K562 (cell line): Measurements from ENCODE around the gene DIP2A. TPM values are rescaled to one million over a fixed set of nuclear protein-coding genes. Genes with fewer than 3 reads are reported as not detected.

Source experiments
- ATAC-seq: fragments of 200-7000 bp; cut with Tn5 transposase; 3 replicates; pipeline ENCODE4 v1.9.1; 2020; ENCODE audit warnings: moderate library complexity
- BruUV-seq: library from RNA; stranded (reverse); fragments of 400-500 nt; replicated peaks from 2 replicates; lab custom pipeline; 2021; lab: Mats Ljungman, UMichigan
- CTCF ChIA-PET: fragments of 300-600 bp; formaldehyde crosslinking; extraction: SDS; loops from one replicate; lab custom pipeline; 2021; ENCODE audit warnings: low intra/inter-chr PET ratio; lab: Yijun Ruan, JAX
- POLR2A ChIA-PET: fragments of 300-600, 350-650 bp; sonication (Branson Sonifier 250); formaldehyde crosslinking; extraction: SDS; loops from one replicate; lab custom pipeline; 2021; ENCODE audit warnings: antibody characterized with exemption, inconsistent platforms; lab: Yijun Ruan, JAX
- DNase-seq, 4 experiments: peaks; one replicate each; pipeline versions ENCODE4 v3.0.0 to v3.0.0-alpha.2; 2011 to 2018; ENCODE audit warnings: low spot score in 3 of 4, mixed read lengths in 3 of 4; ENCODE audit errors: extremely low read depth in 1 of 4
- FAIRE-seq: peaks from 2 replicates; lab custom pipeline; 2011; peaks lifted over from hg19 to GRCh38; lab: Jason Lieb, UNC
- H2AFZ ChIP-seq: 2 replicates; pipeline ENCODE4 v1.6.0; 2011; ENCODE audit warnings: low read depth, low read length, control low read depth, inconsistent platforms
- H3K27ac ChIP-seq: fragments of 200-600 bp; 3 replicates; pipeline ENCODE4 v1.8.0; 2011; ENCODE audit warnings: low read depth, mild to moderate bottlenecking, control low read depth, inconsistent platforms, low read length, moderate library complexity, mixed read lengths; ENCODE audit errors: extremely low read depth
- H3K27me3 ChIP-seq, 2 experiments: fragments of 300-600 bp in 1 of 2; 2 replicates in 1 of 2; 3 replicates in 1 of 2; pipeline versions ENCODE4 v1.6.0 to v1.8.0; 2011; ENCODE audit warnings: inconsistent platforms in 2 of 2, low read length in 2 of 2, mild to moderate bottlenecking in 1 of 2, mixed read lengths in 1 of 2, moderate library complexity in 1 of 2; ENCODE audit not compliant: control insufficient read depth in 2 of 2, insufficient read depth in 2 of 2
- H3K36me3 ChIP-seq: fragments of 300-600 bp; 3 replicates; pipeline ENCODE4 v1.8.0; 2011; ENCODE audit warnings: mild to moderate bottlenecking, low read length, inconsistent platforms; ENCODE audit not compliant: control insufficient read depth, insufficient read depth
- H3K4me1 ChIP-seq, 2 experiments: fragments of 200-600 bp in 1 of 2; replicated peaks in 1 of 2; 2 replicates in 1 of 2; 3 replicates in 1 of 2; pipeline versions ENCODE4 v1.5.1 to v1.8.0; 2011; ENCODE audit warnings: inconsistent platforms in 2 of 2, low read length in 2 of 2, mild to moderate bottlenecking in 1 of 2, mixed read lengths in 1 of 2, moderate library complexity in 1 of 2; ENCODE audit not compliant: control insufficient read depth in 2 of 2, insufficient read depth in 2 of 2
- H3K4me2 ChIP-seq: 2 replicates; pipeline ENCODE4 v1.6.1; 2011; ENCODE audit warnings: low read length, control low read depth, inconsistent platforms, mixed read lengths; ENCODE audit not compliant: insufficient read depth
- H3K4me3 ChIP-seq: fragments of 200-600 bp; sonication (generic), shearing (Covaris generic); 2 replicates; pipeline ENCODE4 v1.5.1; 2016; ENCODE audit warnings: control low read depth, inconsistent platforms
- H3K79me2 ChIP-seq: fragments of 200-600 bp; 3 replicates; pipeline ENCODE4 v1.8.0; 2011; ENCODE audit warnings: low read length, inconsistent platforms; ENCODE audit not compliant: control insufficient read depth, insufficient read depth
- H3K9ac ChIP-seq, 2 experiments: 2 replicates each; pipeline versions ENCODE4 v1.6.0 to v1.6.1; 2011; ENCODE audit warnings: low read depth in 2 of 2, low read length in 2 of 2, control low read depth in 1 of 2, inconsistent platforms in 1 of 2, mild to moderate bottlenecking in 1 of 2, mixed read lengths in 1 of 2; ENCODE audit not compliant: insufficient read depth in 1 of 2
- H3K9me1 ChIP-seq: one replicate; pipeline ENCODE4 v1.6.0; 2011; ENCODE audit warnings: inconsistent platforms, mild to moderate bottlenecking, low read length, moderate library complexity; ENCODE audit not compliant: control insufficient read depth, insufficient read depth
- H3K9me3 ChIP-seq: replicated peaks from 2 replicates; pipeline ENCODE4 v1.5.1; 2011; ENCODE audit warnings: low read depth, low read length, inconsistent platforms; ENCODE audit not compliant: control insufficient read depth, insufficient read depth
- H4K20me1 ChIP-seq: replicated peaks from 2 replicates; pipeline ENCODE4 v1.6.1; 2011; ENCODE audit warnings: low read length, inconsistent platforms, mixed read lengths; ENCODE audit not compliant: control insufficient read depth, insufficient read depth
- FOS ChIP-seq: IDR thresholded peaks from 3 replicates; pipeline ENCODE4 v1.6.1; 2011; ENCODE audit not compliant: insufficient read length; ENCODE audit errors: extremely low read depth
- FOXM1 ChIP-seq, 2 experiments: fragments of 450-650 bp in 1 of 2; sonication (generic) in 1 of 2; formaldehyde crosslinking in 1 of 2; IDR thresholded peaks; 2 replicates each; pipeline versions ENCODE4 v1.6.1 to v1.9.0; 2017 to 2022; ENCODE audit warnings: low read depth in 2 of 2, mild to moderate bottlenecking in 2 of 2, missing genetic modification reagents in 1 of 2, moderate library complexity in 1 of 2
- HMG20B ChIP-seq: fragments of 250-450 bp; sonication (Bioruptor Pico); IDR thresholded peaks from 2 replicates; pipeline ENCODE4 v1.5.0; 2021; ENCODE audit warnings: mild to moderate bottlenecking
- POLR2AphosphoS5 ChIP-seq: IDR thresholded peaks from 2 replicates; pipeline ENCODE4 v1.6.1; 2011; ENCODE audit warnings: mild to moderate bottlenecking, low read depth, low read length, moderate library complexity; ENCODE audit not compliant: control insufficient read depth, insufficient read depth
- SRSF9 ChIP-seq: fragments of 200-400 bp; formaldehyde crosslinking; IDR thresholded peaks from 2 replicates; pipeline ENCODE4 v1.6.1; 2017; ENCODE audit warnings: low read depth, low read length, borderline replicate concordance
- U2AF1 ChIP-seq: fragments of 200-400 bp; formaldehyde crosslinking; optimal IDR thresholded peaks from 2 replicates; pipeline ENCODE3; 2017; ENCODE audit warnings: mild to moderate bottlenecking, low read depth, low read length, moderate library complexity
- ZMIZ1 ChIP-seq, 2 experiments: fragments of 150-350 bp in 1 of 2; IDR thresholded peaks; 2 replicates each; pipeline ENCODE4 v1.6.1; 2012 to 2016; ENCODE audit warnings: low read depth in 2 of 2, low read length in 2 of 2, mild to moderate bottlenecking in 1 of 2, moderate library complexity in 1 of 2
- WGBS: fragments of 100-300 bp; shearing (Covaris generic); methylation state at CpG from one replicate; pipeline ENCODE4 v1.1.6; 2016; ENCODE audit warnings: low coverage, mixed read lengths; ENCODE audit not compliant: insufficient coverage; ENCODE audit errors: missing lambda C conversion rate; 5-methylcytosine and 5-hydroxymethylcytosine counted together
- in situ Hi-C: fragments of 300-500 bp; cut with MboI; formaldehyde crosslinking; loops from 4 replicates; pipeline ENCODE4 v1.15.0; 2018; ENCODE audit warnings: inconsistent platforms, mixed read lengths
- intact Hi-C: fragments of 100-400 bp; cut with micrococcal nuclease; formaldehyde crosslinking; loops from 2 replicates; pipeline ENCODE4 v1.14.2; 2022
- polyA plus RNA-seq, 8 experiments: library from polyadenylated mRNA; depleted of rRNA in 4 of 8; stranded (reverse) in 5 of 8; unstranded in 3 of 8; fragments of >200 nt; fragmentation: Nextera tagmentation in 2 of 8; fragmentation: Illumina TruSeq in 1 of 8; extraction: Ambion mirVana in 2 of 8; extraction: Trizol in 1 of 8; gene quantifications; 2 replicates each; pipeline versions ENCODE4 v1.2.1 to v1.2.3, GENCODE V29; 2011 to 2014; ENCODE audit warnings: inconsistent platforms in 1 of 8, missing spikeins in 1 of 8
- total RNA-seq, 7 experiments: library from RNA; depleted of rRNA in 6 of 7; stranded (reverse); fragments of >200 nt in 6 of 7; fragmentation: Illumina TruSeq in 2 of 7; extraction: Trizol in 2 of 7; gene quantifications; 2 replicates each; pipeline versions ENCODE4 v1.2.1 to v1.2.3, GENCODE V29; 2011 to 2021; ENCODE audit warnings: low replicate concordance in 1 of 7
- TF ChIP-seq, protein P1 (sequence below): sonication (generic); formaldehyde crosslinking; IDR thresholded peaks from 2 replicates; pipeline ENCODE4 v1.8.0; 2022; ENCODE audit warnings: mild to moderate bottlenecking, low read depth, missing genetic modification reagents
- TF ChIP-seq, protein P2 (sequence below): fragments of 250-450 bp; sonication (Bioruptor Pico); IDR thresholded peaks from 2 replicates; pipeline ENCODE4 v1.5.0; 2021; ENCODE audit warnings: mild to moderate bottlenecking, borderline replicate concordance

Gene DIP2A
- total and polyA plus RNA-seq, 9 of the 15 experiments (the other 6 are each of a cell fraction or from before 2014, with no cell fraction given), result 4.3 to 34.5 (median 20.3) TPM

- peaks cover 0 to 4% of the 10 kb centered on the region in 2 experiments; a peak in 2 of 5 replicates for H3K4me1 ChIP-seq
- DNase-seq (no peak), ATAC-seq (no peak), FAIRE-seq (no peak)
- peaks cover 46% of the 10 kb centered on the region; the same call in 1 of the 3 replicates for H3K36me3 ChIP-seq
- WGBS, result 95% methylated on average over 3 of the region's 3 CpGs
- no peak overlapping the region for H3K4me3 ChIP-seq
- in situ Hi-C loops (no loop called here), intact Hi-C loops (no loop called here)
- H3K9me1 ChIP-seq, result no peaks in the 10 kb centered on the region
- CTCF ChIA-PET, result no interaction called here
- no peak overlapping the region for H3K27ac ChIP-seq
- no TSS peak for BruUV-seq
- H3K79me2 ChIP-seq, result no peaks in the 10 kb centered on the region
- H2AFZ ChIP-seq, result no peak overlapping the region
- H3K4me2 ChIP-seq, result no peak overlapping the region
- no peaks in the 10 kb centered on the region for H3K9me3 ChIP-seq
- no peak overlapping the region for H3K9ac ChIP-seq
- H4K20me1 ChIP-seq, result no peaks in the 10 kb centered on the region
- POLR2A ChIA-PET, result interaction anchor here (0.7 to 3.0 kb wide), 3 partner anchors 9 to 169 kb away, joined by 3 to 17 read pairs (median 6); no protein-coding TSS in a partner anchor
- no peaks in the 10 kb centered on the region for H3K27me3 ChIP-seq
- TF ChIP-seq U2AF1, result no peak
- TF ChIP-seq, protein P1, sequence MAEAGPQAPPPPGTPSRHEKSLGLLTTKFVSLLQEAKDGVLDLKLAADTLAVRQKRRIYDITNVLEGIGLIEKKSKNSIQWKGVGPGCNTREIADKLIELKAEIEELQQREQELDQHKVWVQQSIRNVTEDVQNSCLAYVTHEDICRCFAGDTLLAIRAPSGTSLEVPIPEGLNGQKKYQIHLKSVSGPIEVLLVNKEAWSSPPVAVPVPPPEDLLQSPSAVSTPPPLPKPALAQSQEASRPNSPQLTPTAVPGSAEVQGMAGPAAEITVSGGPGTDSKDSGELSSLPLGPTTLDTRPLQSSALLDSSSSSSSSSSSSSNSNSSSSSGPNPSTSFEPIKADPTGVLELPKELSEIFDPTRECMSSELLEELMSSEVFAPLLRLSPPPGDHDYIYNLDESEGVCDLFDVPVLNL, result no peak
- TF ChIP-seq, protein P2, sequence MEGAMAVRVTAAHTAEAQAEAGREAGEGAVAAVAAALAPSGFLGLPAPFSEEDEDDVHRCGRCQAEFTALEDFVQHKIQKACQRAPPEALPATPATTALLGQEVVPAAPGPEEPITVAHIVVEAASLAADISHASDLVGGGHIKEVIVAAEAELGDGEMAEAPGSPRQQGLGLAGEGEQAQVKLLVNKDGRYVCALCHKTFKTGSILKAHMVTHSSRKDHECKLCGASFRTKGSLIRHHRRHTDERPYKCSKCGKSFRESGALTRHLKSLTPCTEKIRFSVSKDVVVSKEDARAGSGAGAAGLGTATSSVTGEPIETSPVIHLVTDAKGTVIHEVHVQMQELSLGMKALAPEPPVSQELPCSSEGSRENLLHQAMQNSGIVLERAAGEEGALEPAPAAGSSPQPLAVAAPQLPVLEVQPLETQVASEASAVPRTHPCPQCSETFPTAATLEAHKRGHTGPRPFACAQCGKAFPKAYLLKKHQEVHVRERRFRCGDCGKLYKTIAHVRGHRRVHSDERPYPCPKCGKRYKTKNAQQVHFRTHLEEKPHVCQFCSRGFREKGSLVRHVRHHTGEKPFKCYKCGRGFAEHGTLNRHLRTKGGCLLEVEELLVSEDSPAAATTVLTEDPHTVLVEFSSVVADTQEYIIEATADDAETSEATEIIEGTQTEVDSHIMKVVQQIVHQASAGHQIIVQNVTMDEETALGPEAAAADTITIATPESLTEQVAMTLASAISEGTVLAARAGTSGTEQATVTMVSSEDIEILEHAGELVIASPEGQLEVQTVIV (CRISPR knock-in tag), result no peak
- no peak for TF ChIP-seq ZMIZ1 (IDR thresholded peaks at IDR 0.05; ENCODE audit: low read depth in 2 of 2, low read length in 2 of 2)
- TF ChIP-seq POLR2AphosphoS5, result no peak
- TF ChIP-seq SRSF9, result no peak
- no peak for TF ChIP-seq HMG20B (CRISPR knock-in tag)
- no peak for TF ChIP-seq FOXM1 (IDR thresholded peaks at IDR 0.05; ENCODE audit: low read depth)
- no peak for TF ChIP-seq FOXM1 (CRISPR knock-in tag; IDR thresholded peaks at IDR 0.05; ENCODE audit: low read depth)
- TF ChIP-seq FOS, result no peak
Measured at GRCh38 chr21:46491553-46491952, 32.9 kb downstream of the DIP2A start.
